ENCODE measurements around the gene PAPOLB. TPM values are rescaled to one million over a fixed set of nuclear protein-coding genes. Genes with fewer than 3 reads are reported as not detected.

PAPOLB gene
- total RNA-seq (1 to 10 TPM in 1 of 2 donors, under 1 TPM in 1; 0.25 to 1.9 TPM), polyA plus RNA-seq (under 1 TPM; 0.01 to 0.04 TPM)
- long read RNA-seq, donor 1: 0 reads
- long read RNA-seq, donor 2: 0 reads
- long read RNA-seq, donor 3: 0 reads
- long read RNA-seq, donor 4: 0 reads
- long read RNA-seq, donor 5: 0 reads

GRCh38 chr7:4861673-4862072 lies at the start of gene PAPOLB:
Gene PAPOLB (minus strand): TSS chr7:4862030. CDS start chr7:4861810, 220 bp downstream.
- Histone ChIP-seq H3K9me3 (ENCODE audit: control insufficient read depth in 4 of 4, insufficient read depth in 3 of 4, low read length in 3 of 4) (peaks cover 0 to 11% (median 4%) of the 10 kb centered on the region in 4 donors), H3K4me1 (ENCODE audit: control insufficient read depth in 5 of 5, insufficient read depth in 5 of 5, low read length in 5 of 5) (no peaks in the 10 kb centered on the region), H3K9ac (ENCODE audit: insufficient read depth in 1 of 2, low read length in 2 of 2) (no peak within 1 kb of the TSS), H3K36me3 (ENCODE audit: control insufficient read depth in 4 of 4, insufficient read depth in 4 of 4, low read length in 4 of 4) (peaks cover 0 to 2% (median 0%) of the 10 kb centered on the region in 4 donors), H3K27ac (ENCODE audit: low read depth in 1 of 2, low read length in 1 of 2) (peak within 1 kb of the TSS in 1 of 2 donors; percentile 40), H3K27me3 (ENCODE audit: control insufficient read depth in 3 of 3, insufficient read depth in 3 of 3, low read length in 2 of 3) (no peaks in the 10 kb centered on the region), H3K4me3 (peak within 1 kb of the TSS; percentile 47)
- TF ChIP-seq, protein P1, sequence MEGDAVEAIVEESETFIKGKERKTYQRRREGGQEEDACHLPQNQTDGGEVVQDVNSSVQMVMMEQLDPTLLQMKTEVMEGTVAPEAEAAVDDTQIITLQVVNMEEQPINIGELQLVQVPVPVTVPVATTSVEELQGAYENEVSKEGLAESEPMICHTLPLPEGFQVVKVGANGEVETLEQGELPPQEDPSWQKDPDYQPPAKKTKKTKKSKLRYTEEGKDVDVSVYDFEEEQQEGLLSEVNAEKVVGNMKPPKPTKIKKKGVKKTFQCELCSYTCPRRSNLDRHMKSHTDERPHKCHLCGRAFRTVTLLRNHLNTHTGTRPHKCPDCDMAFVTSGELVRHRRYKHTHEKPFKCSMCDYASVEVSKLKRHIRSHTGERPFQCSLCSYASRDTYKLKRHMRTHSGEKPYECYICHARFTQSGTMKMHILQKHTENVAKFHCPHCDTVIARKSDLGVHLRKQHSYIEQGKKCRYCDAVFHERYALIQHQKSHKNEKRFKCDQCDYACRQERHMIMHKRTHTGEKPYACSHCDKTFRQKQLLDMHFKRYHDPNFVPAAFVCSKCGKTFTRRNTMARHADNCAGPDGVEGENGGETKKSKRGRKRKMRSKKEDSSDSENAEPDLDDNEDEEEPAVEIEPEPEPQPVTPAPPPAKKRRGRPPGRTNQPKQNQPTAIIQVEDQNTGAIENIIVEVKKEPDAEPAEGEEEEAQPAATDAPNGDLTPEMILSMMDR (IDR thresholded peaks at IDR 0.05; ENCODE audit: control extremely low read depth, extremely low read depth): no peak
- no peak for ATAC-seq (ENCODE audit: insufficient read depth, low FRiP score)
- peak in 1 of 3 donors; percentile 14 for DNase-seq
- WGBS, 2 donors: 19 to 25% methylated on average over 39 to 46 of the region's 46 CpGs

DNA sequence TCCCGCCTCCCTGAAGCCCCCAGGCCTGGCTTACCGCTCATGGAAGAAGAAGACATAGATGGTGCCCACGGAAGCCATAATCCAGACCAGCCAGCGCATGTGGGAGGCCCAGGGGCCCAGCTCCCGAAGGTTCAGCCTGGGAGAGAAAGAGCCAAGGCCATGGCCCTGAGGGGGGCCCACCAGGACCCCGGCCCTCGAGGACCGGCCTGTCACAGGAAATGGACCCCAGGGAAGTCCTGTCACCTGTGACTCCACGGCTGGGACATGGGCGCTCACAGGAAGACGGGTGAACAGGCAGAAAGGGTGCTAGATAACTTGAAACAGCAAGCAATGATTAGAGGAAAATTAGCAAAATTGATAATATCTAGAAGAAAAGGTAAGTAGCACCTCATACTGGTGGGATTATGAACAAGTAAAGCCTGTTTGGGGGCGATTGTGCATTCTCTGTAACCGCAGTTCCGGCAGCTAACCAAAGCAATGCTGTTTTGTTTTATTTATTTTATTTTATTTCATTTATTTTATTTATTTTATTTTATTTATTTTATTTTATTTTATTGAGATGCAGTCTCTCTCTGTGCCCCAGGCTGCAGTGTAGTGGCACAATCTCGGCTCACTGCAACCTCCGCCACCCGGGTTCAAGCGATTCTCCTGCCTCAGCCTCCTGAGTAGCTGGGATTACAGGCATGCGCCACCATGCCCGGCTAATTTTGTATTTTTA lies 49.4 kb upstream of the PAPOLB start:
- Histone ChIP-seq H3K27ac (ENCODE audit: low read depth in 1 of 2, low read length in 1 of 2) (no peak overlapping the region), H3K4me3 (no peak overlapping the region), H3K27me3 (ENCODE audit: control insufficient read depth in 3 of 3, insufficient read depth in 3 of 3, low read length in 2 of 3) (no peaks in the 10 kb centered on the region), H3K36me3 (ENCODE audit: control insufficient read depth in 4 of 4, insufficient read depth in 4 of 4, low read length in 4 of 4) (no peaks in the 10 kb centered on the region), H3K4me1 (ENCODE audit: control insufficient read depth in 5 of 5, insufficient read depth in 5 of 5, low read length in 5 of 5) (no peaks in the 10 kb centered on the region), H3K9ac (ENCODE audit: insufficient read depth in 1 of 2, low read length in 2 of 2) (no peak overlapping the region), H3K9me3 (ENCODE audit: control insufficient read depth in 4 of 4, insufficient read depth in 3 of 4, low read length in 3 of 4) (peaks cover 0 to 7% (median 0%) of the 10 kb centered on the region in 4 donors)
- DNase-seq: no peak
- TF ChIP-seq, protein P1 (IDR thresholded peaks at IDR 0.05; ENCODE audit: control extremely low read depth, extremely low read depth): no peak
- 90 to 94% methylated on average over 20 of the region's 20 CpGs for WGBS, 2 donors
- no peak for ATAC-seq (ENCODE audit: insufficient read depth, low FRiP score)

DNA sequence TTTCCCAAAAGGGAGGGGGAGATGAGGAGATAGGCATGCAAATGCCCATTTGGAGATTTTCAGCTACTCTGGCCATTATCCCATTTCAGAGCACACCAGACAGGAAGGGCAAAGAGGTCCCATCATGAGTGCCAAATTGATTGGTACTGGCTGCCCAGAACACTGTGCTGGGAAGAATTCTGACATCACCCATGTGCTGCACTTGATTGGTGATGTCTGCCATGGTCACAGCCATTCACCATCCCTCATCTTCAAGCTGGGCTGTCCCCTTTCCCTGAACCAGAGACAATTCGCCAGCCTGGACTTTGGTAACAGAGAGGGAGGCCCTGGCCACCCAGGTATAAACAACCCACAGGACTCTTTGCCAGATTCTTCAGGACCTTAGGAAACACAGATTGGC lies 44.9 kb upstream of the PAPOLB start:
- 85 to 100% methylated on average over 1 of the region's 1 CpG for WGBS, 2 donors
- no peaks in the 10 kb centered on the region for H3K27me3 ChIP-seq (ENCODE audit: control insufficient read depth in 3 of 3, insufficient read depth in 3 of 3, low read length in 2 of 3)
- DNase-seq: no peak
- H3K4me1 ChIP-seq (ENCODE audit: control insufficient read depth in 5 of 5, insufficient read depth in 5 of 5, low read length in 5 of 5): no peaks in the 10 kb centered on the region
- no peak overlapping the region for H3K27ac ChIP-seq (ENCODE audit: low read depth in 1 of 2, low read length in 1 of 2)
- peaks cover 0 to 7% (median 0%) of the 10 kb centered on the region in 4 donors for H3K9me3 ChIP-seq (ENCODE audit: control insufficient read depth in 4 of 4, insufficient read depth in 3 of 4, low read length in 3 of 4)
- no peaks in the 10 kb centered on the region for H3K36me3 ChIP-seq (ENCODE audit: control insufficient read depth in 4 of 4, insufficient read depth in 4 of 4, low read length in 4 of 4)
- ATAC-seq (ENCODE audit: insufficient read depth, low FRiP score): no peak
- no peak overlapping the region for H3K4me3 ChIP-seq
- H3K9ac ChIP-seq (ENCODE audit: insufficient read depth in 1 of 2, low read length in 2 of 2): no peak overlapping the region
- TF ChIP-seq, protein P1 (IDR thresholded peaks at IDR 0.05; ENCODE audit: control extremely low read depth, extremely low read depth): no peak
